Measurements from ENCODE around the gene KCNIP1.

DNA sequence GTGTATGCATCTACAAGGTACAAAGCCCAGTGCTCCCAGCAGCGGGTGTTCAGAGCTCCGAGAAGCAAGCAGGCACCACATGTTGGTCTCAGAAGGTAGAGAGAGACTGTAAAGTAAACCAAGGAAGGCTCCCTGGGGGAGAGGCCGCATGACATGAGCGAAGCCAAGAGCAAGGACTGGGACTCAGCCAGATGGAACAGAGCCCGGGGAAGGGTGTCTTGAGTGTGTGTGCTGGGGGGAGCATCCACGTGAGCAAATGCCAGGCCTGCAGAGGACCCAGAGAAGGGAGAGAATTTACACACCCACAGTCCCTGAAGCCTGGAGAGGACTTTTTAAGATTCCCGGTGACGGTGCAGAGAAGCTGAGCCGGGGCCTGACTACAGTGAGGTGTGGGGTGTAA is 15.2 kb upstream of the KCNIP1 start:
- TF ChIP-seq, protein P1, sequence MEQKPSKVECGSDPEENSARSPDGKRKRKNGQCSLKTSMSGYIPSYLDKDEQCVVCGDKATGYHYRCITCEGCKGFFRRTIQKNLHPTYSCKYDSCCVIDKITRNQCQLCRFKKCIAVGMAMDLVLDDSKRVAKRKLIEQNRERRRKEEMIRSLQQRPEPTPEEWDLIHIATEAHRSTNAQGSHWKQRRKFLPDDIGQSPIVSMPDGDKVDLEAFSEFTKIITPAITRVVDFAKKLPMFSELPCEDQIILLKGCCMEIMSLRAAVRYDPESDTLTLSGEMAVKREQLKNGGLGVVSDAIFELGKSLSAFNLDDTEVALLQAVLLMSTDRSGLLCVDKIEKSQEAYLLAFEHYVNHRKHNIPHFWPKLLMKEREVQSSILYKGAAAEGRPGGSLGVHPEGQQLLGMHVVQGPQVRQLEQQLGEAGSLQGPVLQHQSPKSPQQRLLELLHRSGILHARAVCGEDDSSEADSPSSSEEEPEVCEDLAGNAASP (CRISPR knock-in tag; IDR thresholded peaks at IDR 0.05; ENCODE audit: borderline replicate concordance) = no peak
- no peak for TF ChIP-seq JUN (CRISPR knock-in tag; IDR thresholded peaks at IDR 0.05)
- no peak for TF ChIP-seq NR2F2 (IDR thresholded peaks at IDR 0.05; ENCODE audit: borderline replicate concordance, low read depth)
- no peak for TF ChIP-seq EZH2 (conservative IDR thresholded peaks at IDR 0.05; ENCODE audit: low read depth, low read length)
- no peak for TF ChIP-seq ZNF468 (CRISPR knock-in tag; IDR thresholded peaks at IDR 0.05)
- TF ChIP-seq CTCF (CRISPR knock-in tag; IDR thresholded peaks at IDR 0.05) = no peak
- no peak for TF ChIP-seq CBX2 (IDR thresholded peaks at IDR 0.05; ENCODE audit: low read depth, low read length)
- TF ChIP-seq CBX2 (CRISPR knock-in tag; IDR thresholded peaks at IDR 0.05; ENCODE audit: low read depth) = no peak
- TF ChIP-seq, protein P2, sequence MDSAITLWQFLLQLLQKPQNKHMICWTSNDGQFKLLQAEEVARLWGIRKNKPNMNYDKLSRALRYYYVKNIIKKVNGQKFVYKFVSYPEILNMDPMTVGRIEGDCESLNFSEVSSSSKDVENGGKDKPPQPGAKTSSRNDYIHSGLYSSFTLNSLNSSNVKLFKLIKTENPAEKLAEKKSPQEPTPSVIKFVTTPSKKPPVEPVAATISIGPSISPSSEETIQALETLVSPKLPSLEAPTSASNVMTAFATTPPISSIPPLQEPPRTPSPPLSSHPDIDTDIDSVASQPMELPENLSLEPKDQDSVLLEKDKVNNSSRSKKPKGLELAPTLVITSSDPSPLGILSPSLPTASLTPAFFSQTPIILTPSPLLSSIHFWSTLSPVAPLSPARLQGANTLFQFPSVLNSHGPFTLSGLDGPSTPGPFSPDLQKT (CRISPR knock-in tag; IDR thresholded peaks at IDR 0.05; ENCODE audit: borderline replicate concordance) = no peak
- no peak for TF ChIP-seq RNF2 (conservative IDR thresholded peaks at IDR 0.05; ENCODE audit: low read depth)
- no peak for TF ChIP-seq ZNF792 (CRISPR knock-in tag; IDR thresholded peaks at IDR 0.05)
- TF ChIP-seq ZNF720 (CRISPR knock-in tag; IDR thresholded peaks at IDR 0.05) = no peak
- TF ChIP-seq RARG (CRISPR knock-in tag; IDR thresholded peaks at IDR 0.05; ENCODE audit: low read depth) = no peak
- no peak for TF ChIP-seq HDAC2 (CRISPR knock-in tag; IDR thresholded peaks at IDR 0.05)
- TF ChIP-seq, protein P3, sequence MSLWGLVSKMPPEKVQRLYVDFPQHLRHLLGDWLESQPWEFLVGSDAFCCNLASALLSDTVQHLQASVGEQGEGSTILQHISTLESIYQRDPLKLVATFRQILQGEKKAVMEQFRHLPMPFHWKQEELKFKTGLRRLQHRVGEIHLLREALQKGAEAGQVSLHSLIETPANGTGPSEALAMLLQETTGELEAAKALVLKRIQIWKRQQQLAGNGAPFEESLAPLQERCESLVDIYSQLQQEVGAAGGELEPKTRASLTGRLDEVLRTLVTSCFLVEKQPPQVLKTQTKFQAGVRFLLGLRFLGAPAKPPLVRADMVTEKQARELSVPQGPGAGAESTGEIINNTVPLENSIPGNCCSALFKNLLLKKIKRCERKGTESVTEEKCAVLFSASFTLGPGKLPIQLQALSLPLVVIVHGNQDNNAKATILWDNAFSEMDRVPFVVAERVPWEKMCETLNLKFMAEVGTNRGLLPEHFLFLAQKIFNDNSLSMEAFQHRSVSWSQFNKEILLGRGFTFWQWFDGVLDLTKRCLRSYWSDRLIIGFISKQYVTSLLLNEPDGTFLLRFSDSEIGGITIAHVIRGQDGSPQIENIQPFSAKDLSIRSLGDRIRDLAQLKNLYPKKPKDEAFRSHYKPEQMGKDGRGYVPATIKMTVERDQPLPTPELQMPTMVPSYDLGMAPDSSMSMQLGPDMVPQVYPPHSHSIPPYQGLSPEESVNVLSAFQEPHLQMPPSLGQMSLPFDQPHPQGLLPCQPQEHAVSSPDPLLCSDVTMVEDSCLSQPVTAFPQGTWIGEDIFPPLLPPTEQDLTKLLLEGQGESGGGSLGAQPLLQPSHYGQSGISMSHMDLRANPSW (CRISPR knock-in tag; IDR thresholded peaks at IDR 0.05; ENCODE audit: borderline replicate concordance) = no peak

Data from HepG2 (cell line).